Kidney epithelial cell (primary cell): ENCODE results near the gene SRGAP2C. TPM values are rescaled to one million over a fixed set of nuclear protein-coding genes. Genes with fewer than 3 reads are reported as not detected.
"Not testable (repeated sequence)": the region's sequence is repeated elsewhere in the genome, so short reads cannot be mapped to it uniquely, and the experiment has no call there.

Experiments used
- DNase-seq: peaks from one replicate; pipeline ENCODE4 v3.0.0-alpha.2; 2010; ENCODE audit warnings: low read depth
- H3K27me3 ChIP-seq: 2 replicates; pipeline ENCODE4 v1.6.0; 2011; ENCODE audit warnings: low read length; ENCODE audit not compliant: control insufficient read depth, insufficient read depth
- H3K36me3 ChIP-seq: 2 replicates; pipeline ENCODE4 v1.5.1; 2011; ENCODE audit warnings: low read length; ENCODE audit not compliant: control insufficient read depth, insufficient read depth
- H3K4me3 ChIP-seq: 2 replicates; pipeline ENCODE4 v1.5.1; 2011; ENCODE audit warnings: low read depth, mild to moderate bottlenecking, control low read depth, low read length
- total RNA-seq: library from RNA; depleted of rRNA; stranded (reverse); fragments of >200 nt; gene quantifications from 2 replicates; pipeline ENCODE4 v1.2.3, GENCODE V29; 2015

Gene SRGAP2C
- total RNA-seq, 1 donor from 2014 or later, result 11.6 TPM

DNA sequence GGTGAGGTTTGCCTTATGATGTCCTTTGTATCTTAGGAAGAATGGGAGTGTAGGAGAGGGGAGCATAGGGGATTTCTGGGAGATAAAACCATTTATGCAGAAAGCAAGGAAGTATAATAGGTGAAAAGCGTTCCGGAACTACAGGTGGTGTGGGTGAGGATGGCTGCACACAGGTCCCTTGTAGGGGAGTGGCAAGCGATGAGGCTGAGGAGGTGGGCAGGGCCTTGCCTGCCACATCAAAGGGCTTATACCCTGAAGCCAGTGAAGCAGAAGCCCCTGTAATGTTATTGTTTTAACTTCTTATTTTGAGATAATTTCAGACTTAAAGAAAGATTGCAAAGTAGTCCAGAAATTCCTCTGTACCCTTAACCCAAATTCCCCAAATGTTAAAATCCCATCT lies 159.6 kb downstream of the SRGAP2C start:
- H3K27me3 ChIP-seq, DNase-seq, H3K4me3 ChIP-seq, H3K36me3 ChIP-seq: not testable (repeated sequence)

DNA sequence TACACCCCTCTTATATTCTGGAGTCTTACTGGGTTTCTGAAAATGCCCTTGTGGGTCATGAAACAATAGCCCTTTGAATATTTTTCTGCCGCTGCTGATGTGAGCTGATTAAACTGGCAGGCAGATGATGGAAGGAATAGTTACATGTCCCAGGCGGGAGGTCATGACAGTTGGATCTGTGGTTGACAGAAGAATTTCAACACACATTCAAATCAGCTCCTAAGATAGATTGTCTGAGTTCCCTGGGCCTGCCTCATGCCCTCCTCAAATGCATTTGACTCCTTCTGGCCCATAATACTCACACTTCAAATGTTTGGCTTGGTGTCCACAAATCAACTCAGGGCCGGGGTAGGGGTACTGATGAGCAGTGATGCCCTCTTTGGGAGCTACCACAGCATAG lies 161.9 kb downstream of the SRGAP2C start:
- not testable (repeated sequence) for H3K4me3 ChIP-seq, H3K27me3 ChIP-seq, H3K36me3 ChIP-seq, DNase-seq

DNA sequence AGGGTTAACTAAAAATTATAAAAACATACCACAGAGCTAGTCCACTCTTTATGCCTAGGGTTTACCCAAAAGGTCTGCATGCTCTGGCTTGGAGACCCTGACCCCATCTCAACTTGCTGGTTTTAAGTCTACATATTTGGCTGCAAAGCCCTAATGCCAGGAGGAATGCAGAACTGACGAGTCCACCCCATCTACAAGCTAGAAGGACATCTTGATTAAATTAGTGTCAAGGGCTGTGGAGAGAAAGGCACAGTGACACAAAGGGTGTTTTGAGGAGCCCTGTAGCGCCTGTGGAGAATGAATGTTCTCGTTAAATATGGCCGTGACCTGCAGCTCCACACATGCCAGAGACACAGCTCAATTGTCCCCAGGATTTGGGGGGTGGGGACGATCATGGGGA lies 162.7 kb downstream of the SRGAP2C start:
- H3K4me3 ChIP-seq, H3K36me3 ChIP-seq, DNase-seq, H3K27me3 ChIP-seq: not testable (repeated sequence)

DNA sequence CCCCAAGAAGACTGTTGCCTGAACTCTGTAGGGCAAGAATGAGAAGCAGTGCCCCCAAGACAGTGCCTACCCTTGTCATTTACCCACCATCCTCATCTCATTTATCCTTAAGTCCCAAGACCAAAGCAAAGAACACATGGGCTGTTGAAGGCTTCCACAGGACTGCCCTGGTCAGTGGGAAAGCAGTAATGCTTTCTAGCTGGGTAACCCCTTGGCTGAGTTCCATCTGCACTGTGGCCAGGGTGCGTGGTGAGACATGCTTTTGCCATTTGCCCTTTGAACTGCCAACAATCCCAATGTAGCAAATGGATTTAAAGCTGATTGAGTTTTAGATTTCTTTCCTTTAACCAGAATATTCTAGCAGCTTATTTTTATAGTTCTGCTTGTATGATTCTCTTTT lies 163.3 kb downstream of the SRGAP2C start:
- H3K27me3 ChIP-seq, H3K36me3 ChIP-seq, DNase-seq, H3K4me3 ChIP-seq: not testable (repeated sequence)

DNA sequence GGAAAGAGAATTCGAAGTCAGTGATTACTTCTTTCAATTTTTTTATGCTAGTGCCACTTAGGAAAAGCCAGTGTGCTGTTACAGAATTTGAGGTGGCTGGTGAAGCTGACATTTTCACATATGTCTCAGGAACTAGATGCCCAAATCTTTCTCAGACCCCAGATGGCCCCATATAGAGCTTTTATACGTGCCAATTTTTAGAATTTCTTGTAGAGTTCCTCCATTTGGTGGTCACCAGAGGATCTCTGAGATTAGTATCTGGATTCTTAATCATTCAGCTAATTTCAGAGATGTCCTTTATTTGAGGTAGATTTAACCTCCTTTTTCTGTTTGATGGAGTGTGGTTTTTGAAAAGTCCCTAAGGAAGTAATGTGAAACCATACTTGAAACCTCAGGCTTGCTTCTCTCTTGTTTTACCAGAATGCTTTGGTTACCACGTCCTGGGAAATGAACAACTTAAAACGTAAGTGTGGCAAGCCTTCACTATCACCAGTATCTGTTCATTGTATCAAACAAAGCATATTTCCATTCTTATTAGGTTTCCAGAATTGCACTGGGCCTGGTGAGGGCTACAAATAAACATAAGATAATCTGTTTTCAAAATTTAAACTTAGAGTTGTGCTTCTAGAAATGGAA lies 164.7 kb downstream of the SRGAP2C start:
- not testable (repeated sequence) for DNase-seq, H3K27me3 ChIP-seq, H3K36me3 ChIP-seq, H3K4me3 ChIP-seq

DNA sequence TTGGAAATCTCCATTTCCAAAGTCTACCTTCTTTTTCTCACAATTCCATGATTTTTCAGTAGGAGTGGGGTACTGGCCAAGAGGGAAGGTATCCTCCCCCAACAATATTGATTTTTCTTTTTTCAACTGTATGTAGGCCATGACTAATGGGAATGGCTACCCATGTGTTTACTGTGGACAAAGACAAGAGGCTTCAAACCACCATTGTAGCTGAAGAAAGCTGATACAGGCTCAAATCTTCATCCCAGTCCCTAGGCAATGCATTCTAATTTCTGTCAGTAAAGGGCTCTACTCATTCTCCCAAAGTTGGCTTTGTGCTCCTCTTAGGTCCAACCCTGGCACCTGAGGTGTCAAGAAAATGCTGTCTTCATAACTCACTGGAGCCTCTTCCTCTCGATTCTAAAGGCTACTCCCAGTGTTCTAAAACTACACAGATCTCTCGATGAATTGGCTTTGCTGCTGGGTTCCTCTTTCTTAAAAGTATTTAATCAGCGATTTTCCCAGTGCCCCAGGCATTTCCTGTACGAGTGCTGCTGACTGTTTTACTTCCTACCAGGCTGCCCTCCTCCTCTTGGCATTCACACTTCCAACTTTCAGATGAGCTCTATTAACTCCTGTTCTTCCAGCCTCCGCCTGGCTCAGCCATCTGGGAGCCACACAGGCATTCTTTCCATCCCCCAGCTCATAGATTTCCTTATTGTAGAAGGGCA lies 171.1 kb downstream of the SRGAP2C start:
- not testable (repeated sequence) for H3K27me3 ChIP-seq, H3K4me3 ChIP-seq, DNase-seq, H3K36me3 ChIP-seq

DNA sequence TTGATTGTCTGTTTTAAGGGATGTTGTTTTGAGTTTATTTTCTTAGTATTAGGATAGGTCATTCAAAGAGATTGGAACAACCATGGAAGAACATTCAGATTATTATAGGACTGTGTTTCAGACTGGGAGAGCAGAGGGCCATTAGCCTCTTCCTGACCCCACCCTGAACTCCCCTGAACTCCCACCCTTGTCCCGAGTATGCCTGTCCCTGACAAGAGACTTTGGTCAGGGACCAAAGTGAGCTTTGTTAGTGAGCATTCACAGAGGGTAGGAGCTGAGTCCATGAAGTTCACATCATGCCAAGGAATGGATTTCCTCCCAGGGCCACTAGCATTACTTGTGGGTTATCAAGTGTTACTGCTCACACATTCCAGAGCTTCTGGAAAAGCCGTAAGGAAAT lies 172.0 kb downstream of the SRGAP2C start:
- not testable (repeated sequence) for H3K4me3 ChIP-seq, DNase-seq, H3K36me3 ChIP-seq, H3K27me3 ChIP-seq

DNA sequence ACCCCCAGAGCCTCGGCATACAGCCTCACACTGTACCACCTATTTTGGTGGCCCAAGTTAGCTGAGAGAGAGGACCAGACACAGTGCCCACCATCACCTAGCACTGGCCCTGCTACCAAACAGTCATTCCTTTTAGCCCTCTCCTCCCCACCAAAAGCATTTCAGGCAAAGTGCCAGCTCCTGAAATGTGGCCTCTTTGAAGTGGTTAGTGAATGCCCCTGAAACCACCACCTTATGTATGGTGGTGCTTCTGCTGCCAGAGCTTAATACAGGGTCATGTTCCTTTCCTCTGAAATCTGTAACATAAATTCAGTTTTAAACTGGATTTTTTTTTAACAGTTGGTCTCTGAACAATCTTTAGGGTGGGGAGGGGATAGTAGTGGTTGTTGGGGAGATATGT lies 175.8 kb downstream of the SRGAP2C start:
- not testable (repeated sequence) for DNase-seq, H3K27me3 ChIP-seq, H3K4me3 ChIP-seq, H3K36me3 ChIP-seq

DNA sequence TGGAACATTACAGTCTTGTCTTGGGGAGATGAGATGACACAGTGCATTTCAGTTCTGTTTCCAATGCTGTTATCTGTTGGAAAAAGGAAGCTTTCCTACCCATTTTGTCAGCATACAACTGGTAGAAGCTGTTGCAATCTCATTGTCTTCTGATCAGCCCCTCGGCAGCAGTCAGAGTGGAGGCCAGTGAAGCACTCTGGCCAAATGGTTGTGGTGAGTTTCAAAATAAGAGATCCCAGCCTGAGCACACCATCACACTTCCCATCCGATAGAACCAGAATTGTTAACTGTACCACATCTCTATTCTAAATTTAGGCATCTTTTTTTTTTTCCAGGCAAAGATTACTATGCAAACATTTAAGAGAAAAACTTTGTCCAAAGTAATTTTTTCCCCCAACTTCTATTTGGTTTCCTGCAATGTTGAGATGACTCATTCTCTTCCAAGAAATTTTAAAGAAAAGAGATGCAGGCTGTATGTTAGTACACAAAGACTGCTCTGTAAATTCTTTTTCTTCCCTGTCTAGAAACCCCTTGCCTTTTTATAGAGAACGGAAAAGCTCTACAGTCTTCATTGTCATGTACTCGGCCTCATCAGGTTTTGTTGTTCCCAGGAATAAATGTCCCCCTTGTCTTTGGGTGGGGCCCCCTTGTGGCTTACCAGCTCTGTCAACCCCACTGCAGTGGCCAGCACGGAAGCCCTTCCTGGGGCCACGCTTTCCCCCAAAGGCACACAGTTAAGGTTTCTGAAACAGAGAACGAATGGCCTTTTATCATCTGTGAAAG lies 176.9 kb downstream of the SRGAP2C start:
- not testable (repeated sequence) for DNase-seq, H3K36me3 ChIP-seq, H3K4me3 ChIP-seq, H3K27me3 ChIP-seq

DNA sequence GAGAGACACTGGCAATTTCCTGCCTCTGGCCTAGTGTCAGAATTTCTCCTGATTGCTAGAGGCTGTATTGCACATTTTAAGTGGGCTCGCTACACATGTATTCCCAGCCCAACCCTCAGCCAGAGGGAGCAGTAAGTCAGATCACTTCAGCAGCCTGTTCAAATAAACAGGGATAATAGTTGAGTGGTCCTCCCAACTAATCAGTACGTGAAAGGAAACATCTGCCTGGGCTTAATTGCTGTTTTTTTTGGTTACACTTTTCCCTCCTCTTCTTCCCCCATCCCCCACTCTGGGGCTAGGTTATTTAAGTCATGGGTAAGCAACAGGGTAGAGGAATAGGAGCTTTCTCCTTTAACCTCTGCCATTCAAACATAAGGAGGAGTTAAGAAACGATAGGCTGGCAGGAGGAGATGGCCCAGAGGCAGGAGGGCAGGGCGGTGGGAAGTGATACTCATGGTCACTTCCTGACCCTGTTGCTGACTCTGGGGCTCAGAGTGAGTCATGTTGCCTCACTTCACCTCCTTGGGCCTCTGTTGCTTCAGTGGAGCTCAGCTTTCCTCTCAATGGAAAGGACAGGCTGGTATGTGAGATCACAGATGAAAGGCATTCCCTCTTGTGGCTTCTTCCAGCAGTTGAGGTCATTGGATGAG lies 177.6 kb downstream of the SRGAP2C start:
- not testable (repeated sequence) for DNase-seq, H3K27me3 ChIP-seq, H3K36me3 ChIP-seq, H3K4me3 ChIP-seq

DNA sequence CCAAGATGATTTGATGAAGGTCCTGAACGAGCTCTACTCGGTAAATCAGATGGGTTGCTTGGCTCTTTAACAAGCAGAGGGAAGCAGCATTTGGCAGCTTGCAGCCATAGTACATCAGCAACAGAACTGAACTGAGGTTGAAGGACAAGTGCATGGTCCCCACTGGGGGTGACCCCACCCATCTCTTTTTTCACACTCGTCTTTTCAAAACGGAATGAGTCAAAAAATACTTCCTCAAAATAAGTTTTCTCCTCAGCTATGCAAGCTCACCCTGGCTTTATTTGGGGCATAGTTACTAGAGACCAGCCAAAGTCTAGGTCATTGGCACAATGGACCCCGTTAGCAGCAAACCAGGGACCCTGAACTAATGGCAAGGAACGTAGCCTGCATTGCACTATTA lies 180.5 kb downstream of the SRGAP2C start:
- DNase-seq, result not testable (repeated sequence)

DNA sequence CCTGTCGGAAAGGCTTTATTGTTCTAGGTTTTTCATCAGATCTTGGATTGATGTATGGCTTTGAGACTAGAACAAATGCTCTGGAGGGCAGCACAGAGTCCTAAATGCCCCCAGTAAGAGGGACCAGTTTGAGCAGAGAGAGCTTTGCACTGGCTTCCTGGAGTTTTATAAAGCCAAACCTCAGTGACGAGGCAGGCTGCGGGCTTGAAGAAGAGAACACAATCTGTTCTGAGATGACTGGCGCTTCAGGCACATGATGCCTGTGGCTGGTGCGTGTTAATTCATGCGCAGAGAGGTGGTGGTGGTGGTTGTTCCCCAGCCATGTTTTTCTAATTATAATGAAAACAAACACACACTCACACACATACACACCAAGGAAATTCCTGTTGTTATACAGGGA lies 180.9 kb downstream of the SRGAP2C start:
- not testable (repeated sequence) for H3K27me3 ChIP-seq, H3K36me3 ChIP-seq, H3K4me3 ChIP-seq, DNase-seq

More for the DNA sequence above, 180.5 kb downstream of the SRGAP2C start:
- not testable (repeated sequence) for H3K4me3 ChIP-seq, H3K36me3 ChIP-seq, H3K27me3 ChIP-seq

DNA sequence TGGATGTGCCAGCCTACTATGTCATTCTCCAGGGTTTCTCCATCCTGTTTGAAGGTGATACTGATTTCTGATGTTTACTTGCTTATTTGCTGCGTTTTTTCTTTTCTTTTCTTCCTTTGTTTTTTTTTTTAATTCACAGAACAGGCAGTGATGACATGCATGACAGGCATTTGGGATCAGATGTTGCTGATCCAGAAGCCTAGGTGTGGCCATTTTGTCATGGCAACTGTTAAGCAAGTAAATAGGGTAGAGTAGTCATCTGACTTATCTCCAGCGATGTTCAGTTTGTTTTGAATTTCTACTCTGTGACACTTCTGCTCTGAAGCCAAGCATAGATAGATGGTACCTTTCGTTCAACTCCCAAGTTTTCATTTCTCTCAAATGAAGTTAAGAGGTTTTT lies 181.4 kb downstream of the SRGAP2C start:
- H3K27me3 ChIP-seq, DNase-seq, H3K36me3 ChIP-seq, H3K4me3 ChIP-seq: not testable (repeated sequence)

DNA sequence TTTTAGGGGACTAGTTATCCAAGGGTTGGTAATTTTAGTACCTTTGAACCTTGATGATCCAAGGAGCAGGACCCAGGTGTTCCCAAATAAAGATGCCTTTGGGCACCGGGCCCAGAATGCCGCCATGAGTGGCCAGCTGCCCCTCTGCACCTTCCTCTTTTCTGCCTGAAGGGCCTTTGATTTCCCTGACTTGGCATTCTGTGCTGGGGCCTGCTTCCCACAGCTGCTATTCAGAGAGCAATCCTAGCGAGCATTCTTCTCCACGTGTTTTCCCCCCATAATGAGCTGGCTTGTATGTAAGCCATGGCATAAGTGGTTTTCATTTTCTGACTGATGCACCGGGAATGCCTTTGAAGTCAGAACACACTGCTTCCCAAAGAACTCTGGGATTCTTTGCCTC lies 184.1 kb downstream of the SRGAP2C start:
- DNase-seq, H3K36me3 ChIP-seq, H3K27me3 ChIP-seq, H3K4me3 ChIP-seq: not testable (repeated sequence)
